ENCODE measurements around the gene LRRC7.
A peak's percentile ranks its signal among the peaks of the same experiment; 100 is the strongest.

The LRRC7 gene

GRCh38 chr1:70033266-70033873 lies 465.6 kb downstream of the LRRC7 start:
- H3K4me3 ChIP-seq (ENCODE audit: low read depth, low read length): no peak overlapping the region
- TF ChIP-seq CTCF (conservative IDR thresholded peaks at IDR 0.05; ENCODE audit: low read depth, low read length): no peak
- no peak for DNase-seq (ENCODE audit: low read depth)

DNA sequence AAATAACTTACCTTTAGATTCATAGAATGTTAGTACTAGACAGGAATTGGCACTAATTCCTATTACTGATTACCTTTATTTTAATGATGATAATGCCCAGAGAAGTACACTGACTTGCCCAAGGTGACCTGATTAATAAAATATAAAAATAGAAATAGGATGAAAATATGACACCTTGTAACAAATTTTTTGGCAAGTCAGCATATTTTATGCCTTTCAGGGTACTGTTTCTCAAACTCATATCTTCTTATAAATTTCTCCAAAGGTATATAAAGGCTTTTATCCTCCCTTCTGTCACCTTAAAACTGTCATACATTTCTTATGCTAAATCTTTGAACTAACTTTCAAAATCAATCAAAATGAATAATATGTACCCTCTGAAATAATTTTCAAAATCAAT lies 466.2 kb downstream of the LRRC7 start:
- no peak for TF ChIP-seq CTCF (conservative IDR thresholded peaks at IDR 0.05; ENCODE audit: low read depth, low read length)
- no peak overlapping the region for H3K4me3 ChIP-seq (ENCODE audit: low read depth, low read length)
- no peak for DNase-seq (ENCODE audit: low read depth)

DNA sequence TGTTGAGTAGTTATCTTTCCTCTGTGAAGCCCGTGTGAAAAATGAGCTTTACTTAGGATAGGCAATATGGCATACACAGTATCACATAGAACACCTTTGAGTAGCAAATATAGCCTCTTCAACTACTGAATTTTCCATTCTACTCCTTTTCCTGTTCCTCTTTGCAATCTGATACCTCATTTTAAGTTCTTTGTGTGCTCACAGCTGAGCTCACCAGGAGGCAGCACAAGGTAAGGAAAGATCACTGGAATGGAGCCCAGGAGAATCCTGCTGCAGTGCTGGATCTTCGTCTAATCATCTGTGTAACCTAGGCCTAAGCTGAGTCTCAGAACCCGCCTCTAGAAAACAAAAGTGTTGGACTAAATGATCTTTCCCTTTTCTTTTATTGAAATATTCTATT lies 466.7 kb downstream of the LRRC7 start:
- TF ChIP-seq CTCF (conservative IDR thresholded peaks at IDR 0.05; ENCODE audit: low read depth, low read length): peak; percentile 85
- DNase-seq (ENCODE audit: low read depth): peak; percentile 92
- H3K4me3 ChIP-seq (ENCODE audit: low read depth, low read length): no peak overlapping the region

DNA sequence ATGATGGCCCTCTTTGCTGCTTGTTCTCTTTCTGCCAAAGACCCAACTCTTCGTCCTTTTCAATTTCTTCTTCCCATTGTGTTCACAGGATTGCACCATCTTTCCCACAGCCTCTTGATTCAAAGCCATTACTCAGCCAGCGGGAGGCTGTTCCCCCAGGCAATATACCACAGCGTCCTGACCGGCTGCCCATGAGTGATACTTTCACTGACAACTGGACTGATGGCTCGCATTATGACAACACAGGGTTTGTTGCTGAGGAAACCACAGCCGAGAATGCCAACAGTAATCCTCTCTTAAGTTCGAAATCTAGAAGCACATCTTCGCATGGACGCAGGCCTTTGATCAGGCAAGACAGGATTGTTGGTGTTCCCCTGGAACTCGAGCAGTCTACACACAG lies 470.3 kb downstream of the LRRC7 start:
- no peak overlapping the region for H3K4me3 ChIP-seq (ENCODE audit: low read depth, low read length)
- TF ChIP-seq CTCF (conservative IDR thresholded peaks at IDR 0.05; ENCODE audit: low read depth, low read length): no peak
- DNase-seq (ENCODE audit: low read depth): peak; percentile 55

DNA sequence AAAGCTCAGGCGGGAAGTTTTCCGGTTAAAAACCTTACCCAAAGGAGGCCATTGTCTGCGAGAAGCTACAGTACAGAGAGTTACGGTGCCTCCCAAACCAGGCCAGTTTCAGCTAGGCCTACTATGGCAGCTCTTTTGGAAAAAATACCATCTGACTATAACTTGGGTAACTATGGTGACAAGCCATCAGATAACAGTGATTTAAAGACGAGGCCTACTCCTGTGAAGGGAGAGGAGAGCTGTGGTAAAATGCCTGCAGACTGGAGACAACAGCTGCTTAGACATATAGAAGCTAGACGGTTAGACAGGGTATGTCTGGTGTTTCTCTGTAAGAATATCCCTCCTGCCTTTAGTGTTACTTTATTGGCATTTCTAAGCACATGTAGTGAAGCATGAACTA lies 471.8 kb downstream of the LRRC7 start:
- no peak for TF ChIP-seq CTCF (conservative IDR thresholded peaks at IDR 0.05; ENCODE audit: low read depth, low read length)
- DNase-seq (ENCODE audit: low read depth): no peak
- H3K4me3 ChIP-seq (ENCODE audit: low read depth, low read length): no peak overlapping the region

DNA sequence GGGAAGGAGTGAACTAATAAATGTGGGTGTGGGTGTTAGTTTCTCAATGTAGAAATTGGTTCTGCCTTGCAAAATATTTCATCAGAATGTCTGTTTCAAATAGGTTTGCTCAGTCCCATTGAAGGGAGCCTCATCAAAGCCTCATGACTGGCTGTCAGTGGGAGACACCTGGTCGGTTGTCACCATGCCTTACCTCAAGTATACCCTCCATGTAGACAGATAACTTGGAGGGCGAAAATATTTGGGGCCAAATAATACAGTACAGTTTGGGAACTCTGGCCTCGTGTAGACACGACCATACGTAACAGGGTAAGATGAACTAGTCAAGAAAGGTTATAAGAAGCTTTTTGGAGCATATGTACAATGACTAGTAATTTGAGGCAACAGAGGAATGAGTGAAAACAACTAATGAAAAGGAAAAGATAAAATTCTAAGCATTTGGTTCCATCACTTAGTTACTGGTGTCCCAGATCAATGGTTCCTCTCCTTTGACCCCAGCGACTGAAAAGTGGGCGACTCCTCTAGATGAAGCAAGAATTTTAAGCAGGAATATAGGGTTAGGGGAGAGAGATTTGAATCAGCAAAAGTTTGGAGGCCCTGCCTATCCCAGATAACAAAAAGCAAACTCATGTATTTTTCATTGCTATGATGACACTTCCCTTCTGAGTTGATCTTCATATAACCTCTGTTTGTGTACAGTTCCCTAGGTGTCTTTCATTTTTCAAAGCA lies 473.8 kb downstream of the LRRC7 start:
- no peak for DNase-seq (ENCODE audit: low read depth)
- no peak for TF ChIP-seq CTCF (conservative IDR thresholded peaks at IDR 0.05; ENCODE audit: low read depth, low read length)
- H3K4me3 ChIP-seq (ENCODE audit: low read depth, low read length): no peak overlapping the region

Data from choroid plexus epithelial cell (primary cell).